Measurements from ENCODE around the gene ACTR3. TPM values are rescaled to one million over a fixed set of nuclear protein-coding genes. Genes with fewer than 3 reads are reported as not detected.

The ACTR3 gene
- total RNA-seq, 2 donors from 2014 or later = 229 to 267 TPM

- Mint-ChIP-seq H3K4me1 (peaks cover 2% of the 10 kb centered on the region), H3K36me3 (ENCODE audit: low read depth) (no peaks in the 10 kb centered on the region), H3K27ac (no peak overlapping the region), H3K27me3 (peaks cover 5% of the 10 kb centered on the region), H3K4me3 (no peak overlapping the region)
- DNase-seq (no peak), ATAC-seq (no peak)
- no peaks in the 10 kb centered on the region for H3K9me3 ChIP-seq (ENCODE audit: control insufficient read depth, low read length, poor library complexity, severe bottlenecking)
These were observed 121.8 kb downstream of the ACTR3 start for GRCh38 chr2:114011713-114012112.

Other genes starting within 250 kb of the ACTR3 start
- gene SLC35F5, start 133.4 kb upstream of the ACTR3 start, total RNA-seq = 10 to 100 TPM; 19.5 to 28.1 TPM